ENCODE results near the gene PLXNA2. TPM values are rescaled to one million over a fixed set of nuclear protein-coding genes. Genes with fewer than 3 reads are reported as not detected.

Gene PLXNA2
- total RNA-seq, 1 donor from 2014 or later, result 0.07 TPM

- H3K27me3 Mint-ChIP-seq (ENCODE audit: low read depth), result peaks cover 2% of the 10 kb centered on the region
- DNase-seq (ENCODE audit: low spot score), result no peak
- no peaks in the 10 kb centered on the region for H3K36me3 Mint-ChIP-seq (ENCODE audit: low read depth)
- intact Hi-C loops (cut with micrococcal nuclease), result no loop called here
- peaks cover 15% of the 10 kb centered on the region for H3K4me1 Mint-ChIP-seq (ENCODE audit: low read depth)
- H3K9me3 Mint-ChIP-seq, result no peaks in the 10 kb centered on the region
- no peak overlapping the region for H3K4me3 Mint-ChIP-seq (ENCODE audit: low read depth)
- H3K27ac Mint-ChIP-seq, result no peak overlapping the region
Measured at GRCh38 chr1:208084764-208085163, 159.4 kb downstream of the PLXNA2 start.

GRCh38 chr1:208084220-208084619, 160.0 kb downstream of the PLXNA2 start:
- H3K4me1 Mint-ChIP-seq (ENCODE audit: low read depth), result peaks cover 15% of the 10 kb centered on the region
- H3K27ac Mint-ChIP-seq, result no peak overlapping the region
- no peaks in the 10 kb centered on the region for H3K9me3 Mint-ChIP-seq
- no peaks in the 10 kb centered on the region for H3K36me3 Mint-ChIP-seq (ENCODE audit: low read depth)
- intact Hi-C loops (cut with micrococcal nuclease), result no loop called here
- H3K4me3 Mint-ChIP-seq (ENCODE audit: low read depth), result no peak overlapping the region
- H3K27me3 Mint-ChIP-seq (ENCODE audit: low read depth), result peaks cover 2% of the 10 kb centered on the region
- DNase-seq (ENCODE audit: low spot score), result no peak

GRCh38 chr1:208083715-208084085, 160.5 kb downstream of the PLXNA2 start:
- Mint-ChIP-seq H3K4me3 (ENCODE audit: low read depth) (no peak overlapping the region), H3K4me1 (ENCODE audit: low read depth) (peaks cover 15% of the 10 kb centered on the region), H3K27me3 (ENCODE audit: low read depth) (peaks cover 2% of the 10 kb centered on the region), H3K27ac (no peak overlapping the region), H3K36me3 (ENCODE audit: low read depth) (no peaks in the 10 kb centered on the region), H3K9me3 (no peaks in the 10 kb centered on the region)
- DNase-seq (ENCODE audit: low spot score), result no peak
- intact Hi-C loops (cut with micrococcal nuclease), result no loop called here

DNA sequence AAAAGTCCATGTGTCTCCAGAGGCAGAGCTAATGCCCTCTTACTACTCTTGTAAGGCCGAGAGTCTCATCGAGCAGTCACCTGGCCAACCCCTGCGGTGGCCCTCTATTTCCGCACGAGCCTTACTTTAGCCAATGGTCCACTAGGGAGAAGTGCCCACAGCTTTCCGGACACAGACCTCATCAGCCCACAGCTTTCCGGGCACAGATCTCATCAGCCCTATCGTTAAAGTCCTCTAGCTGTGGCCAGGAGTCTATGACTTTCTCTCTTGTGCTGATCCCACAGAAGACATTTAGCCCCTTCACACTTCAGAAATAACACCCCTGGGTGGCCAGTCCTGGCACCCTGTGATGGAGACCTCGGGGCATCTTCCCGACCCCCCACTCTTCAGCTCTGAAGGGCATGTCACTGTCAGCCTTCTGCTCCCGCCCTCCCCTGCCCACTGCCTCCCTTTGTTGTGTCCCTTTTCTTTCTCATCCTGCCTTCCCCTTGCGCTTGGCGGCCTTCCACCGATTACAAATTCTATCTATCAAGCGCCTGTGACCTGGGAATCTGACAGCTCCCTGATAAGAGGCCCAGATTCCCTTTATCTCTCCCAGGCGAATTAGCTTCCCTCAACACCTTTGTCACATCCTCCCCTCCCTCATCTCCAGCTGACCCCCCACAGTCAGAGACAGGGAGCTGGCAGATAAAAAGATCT, 161.0 kb downstream of the PLXNA2 start:
- peaks cover 15% of the 10 kb centered on the region for H3K4me1 Mint-ChIP-seq (ENCODE audit: low read depth)
- no peaks in the 10 kb centered on the region for H3K36me3 Mint-ChIP-seq (ENCODE audit: low read depth)
- no peaks in the 10 kb centered on the region for H3K9me3 Mint-ChIP-seq
- H3K4me3 Mint-ChIP-seq (ENCODE audit: low read depth), result no peak overlapping the region
- peaks cover 2% of the 10 kb centered on the region for H3K27me3 Mint-ChIP-seq (ENCODE audit: low read depth)
- intact Hi-C loops (cut with micrococcal nuclease), result no loop called here
- DNase-seq (ENCODE audit: low spot score), result no peak
- no peak overlapping the region for H3K27ac Mint-ChIP-seq

- Mint-ChIP-seq H3K4me3 (ENCODE audit: low read depth) (no peak overlapping the region), H3K4me1 (ENCODE audit: low read depth) (peaks cover 14% of the 10 kb centered on the region), H3K9me3 (no peaks in the 10 kb centered on the region), H3K36me3 (ENCODE audit: low read depth) (no peaks in the 10 kb centered on the region), H3K27me3 (ENCODE audit: low read depth) (peaks cover 4% of the 10 kb centered on the region), H3K27ac (no peak overlapping the region)
- intact Hi-C loops (cut with micrococcal nuclease), result no loop called here
- DNase-seq (ENCODE audit: low spot score), result no peak
Measured at GRCh38 chr1:208081972-208082371, 162.2 kb downstream of the PLXNA2 start.

- Mint-ChIP-seq H3K4me3 (ENCODE audit: low read depth) (no peak overlapping the region), H3K4me1 (ENCODE audit: low read depth) (peaks cover under 1% of the 10 kb centered on the region), H3K27ac (no peak overlapping the region), H3K9me3 (no peaks in the 10 kb centered on the region), H3K36me3 (ENCODE audit: low read depth) (no peaks in the 10 kb centered on the region), H3K27me3 (ENCODE audit: low read depth) (peaks cover 5% of the 10 kb centered on the region)
- intact Hi-C loops (cut with micrococcal nuclease), result no loop called here
- no peak for DNase-seq (ENCODE audit: low spot score)
Measured at GRCh38 chr1:208080396-208081286, 163.5 kb downstream of the PLXNA2 start.

DNA sequence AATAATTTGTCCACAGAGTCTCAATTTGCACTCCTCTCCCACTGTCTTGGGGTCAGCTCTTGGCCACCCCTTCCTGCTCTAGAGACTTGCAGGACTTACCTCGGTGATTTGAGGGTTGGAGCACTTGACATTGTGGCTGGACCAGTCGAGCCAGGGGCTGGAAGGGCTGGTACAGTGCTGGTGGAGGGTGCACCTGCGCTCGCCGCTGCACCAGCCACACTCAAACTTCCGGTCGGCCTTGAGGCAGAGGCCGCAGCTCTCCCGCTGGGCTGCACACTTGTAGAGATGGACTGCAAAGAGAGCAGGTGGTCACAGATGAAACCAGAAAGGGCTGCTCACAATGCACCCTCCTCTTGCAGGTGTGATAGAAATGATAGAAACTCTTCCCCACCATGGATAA, 165.0 kb downstream of the PLXNA2 start:
- Mint-ChIP-seq H3K9me3 (no peaks in the 10 kb centered on the region), H3K27ac (no peak overlapping the region), H3K4me3 (ENCODE audit: low read depth) (no peak overlapping the region), H3K27me3 (ENCODE audit: low read depth) (peaks cover 7% of the 10 kb centered on the region), H3K36me3 (ENCODE audit: low read depth) (no peaks in the 10 kb centered on the region), H3K4me1 (ENCODE audit: low read depth) (no peaks in the 10 kb centered on the region)
- intact Hi-C loops (cut with micrococcal nuclease), result no loop called here
- DNase-seq (ENCODE audit: low spot score), result no peak

GRCh38 chr1:208078752-208079151, 165.4 kb downstream of the PLXNA2 start:
- H3K4me1 Mint-ChIP-seq (ENCODE audit: low read depth), result no peaks in the 10 kb centered on the region
- DNase-seq (ENCODE audit: low spot score), result no peak
- intact Hi-C loops (cut with micrococcal nuclease), result no loop called here

DNA sequence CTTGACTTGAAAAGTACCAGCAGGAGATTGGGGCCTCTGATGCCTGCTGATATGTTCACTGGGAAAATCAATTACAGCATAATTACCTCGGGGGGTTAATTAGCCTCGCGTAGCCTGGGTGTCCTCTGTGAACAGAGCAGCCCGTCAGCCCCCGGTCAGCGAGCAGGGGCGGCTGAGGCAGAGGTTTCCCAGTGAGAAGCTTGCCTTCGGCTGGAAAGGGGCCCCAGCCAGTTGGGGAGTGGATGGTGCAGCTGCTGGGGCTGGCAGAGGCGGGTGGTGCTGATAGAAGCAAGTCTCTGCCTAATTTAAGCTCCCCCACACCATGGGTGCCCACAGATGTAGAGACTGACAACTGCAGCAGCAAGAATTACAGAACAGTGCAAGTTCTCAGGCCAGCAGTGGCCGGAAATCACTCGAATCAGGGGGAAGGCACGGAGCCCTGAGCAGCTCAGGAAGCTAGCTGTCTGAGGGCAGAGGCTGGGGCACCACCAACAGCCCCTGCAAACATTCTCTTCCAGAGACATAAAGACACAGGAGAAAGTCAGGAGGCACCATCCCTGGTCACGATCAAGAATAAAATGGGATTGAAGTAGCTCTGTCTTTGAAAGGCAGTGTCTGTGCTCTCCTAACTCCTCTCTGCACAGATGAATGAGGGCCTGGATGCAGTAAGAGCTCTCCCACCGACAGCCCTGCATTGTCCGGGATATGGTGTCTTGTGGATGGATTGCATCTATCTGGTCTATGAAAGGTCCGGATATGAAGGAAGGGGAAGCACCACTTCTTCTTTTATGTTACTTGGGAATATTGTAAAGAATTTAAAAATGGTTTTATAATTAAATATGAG, 166.7 kb downstream of the PLXNA2 start:
- Mint-ChIP-seq H3K27ac (no peak overlapping the region), H3K36me3 (ENCODE audit: low read depth) (no peaks in the 10 kb centered on the region), H3K9me3 (no peaks in the 10 kb centered on the region), H3K4me3 (ENCODE audit: low read depth) (no peak overlapping the region), H3K4me1 (ENCODE audit: low read depth) (no peaks in the 10 kb centered on the region), H3K27me3 (ENCODE audit: low read depth) (peaks cover 7% of the 10 kb centered on the region)
- DNase-seq (ENCODE audit: low spot score), result no peak
- intact Hi-C loops (cut with micrococcal nuclease), result no loop called here

More at GRCh38 chr1:208078752-208079151, 165.4 kb downstream of the PLXNA2 start:
- Mint-ChIP-seq H3K27me3 (ENCODE audit: low read depth) (peaks cover 7% of the 10 kb centered on the region), H3K4me3 (ENCODE audit: low read depth) (no peak overlapping the region), H3K27ac (no peak overlapping the region), H3K9me3 (no peaks in the 10 kb centered on the region), H3K36me3 (ENCODE audit: low read depth) (no peaks in the 10 kb centered on the region)

- peaks cover 10% of the 10 kb centered on the region for H3K27me3 Mint-ChIP-seq (ENCODE audit: low read depth)
- H3K9me3 Mint-ChIP-seq, result no peaks in the 10 kb centered on the region
- intact Hi-C loops (cut with micrococcal nuclease), result no loop called here
- H3K36me3 Mint-ChIP-seq (ENCODE audit: low read depth), result no peaks in the 10 kb centered on the region
- H3K27ac Mint-ChIP-seq, result no peak overlapping the region
- no peaks in the 10 kb centered on the region for H3K4me1 Mint-ChIP-seq (ENCODE audit: low read depth)
- DNase-seq (ENCODE audit: low spot score), result no peak
- no peak overlapping the region for H3K4me3 Mint-ChIP-seq (ENCODE audit: low read depth)
Measured at GRCh38 chr1:208074353-208074752, 169.8 kb downstream of the PLXNA2 start.

DNA sequence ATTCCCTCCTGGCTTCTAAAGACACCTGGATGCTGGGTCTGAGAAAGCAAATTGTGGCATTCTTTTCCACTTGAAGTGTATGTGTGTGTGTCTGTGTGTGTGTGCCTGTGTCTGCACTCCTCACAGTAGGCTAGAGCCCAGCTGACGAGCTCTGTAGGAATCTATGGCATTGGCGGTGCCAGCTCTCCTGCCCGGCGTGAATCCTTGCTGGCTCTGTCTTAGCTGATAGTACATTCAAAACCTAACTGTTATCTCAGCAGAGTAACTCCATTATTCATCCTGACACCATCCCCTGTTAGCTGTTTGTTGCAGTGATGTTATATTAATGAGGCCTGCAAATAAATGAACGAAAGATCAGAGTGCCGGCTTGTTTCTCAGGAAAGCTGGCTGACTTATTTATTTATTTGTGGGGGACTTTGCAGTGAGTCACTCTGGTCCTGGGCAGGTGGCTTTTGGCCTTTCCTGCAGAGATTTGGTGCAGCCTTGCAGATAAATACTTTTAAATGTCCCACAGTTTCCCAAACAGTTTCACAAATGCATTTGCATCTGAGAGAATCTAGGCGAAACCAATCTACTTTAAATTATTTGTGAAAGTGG, 172.7 kb downstream of the PLXNA2 start:
- DNase-seq (ENCODE audit: low spot score), result no peak
- Mint-ChIP-seq H3K27me3 (ENCODE audit: low read depth) (peaks cover 11% of the 10 kb centered on the region), H3K36me3 (ENCODE audit: low read depth) (no peaks in the 10 kb centered on the region), H3K4me3 (ENCODE audit: low read depth) (no peak overlapping the region), H3K4me1 (ENCODE audit: low read depth) (no peaks in the 10 kb centered on the region), H3K9me3 (no peaks in the 10 kb centered on the region), H3K27ac (no peak overlapping the region)
- intact Hi-C loops (cut with micrococcal nuclease), result no loop called here

DNA sequence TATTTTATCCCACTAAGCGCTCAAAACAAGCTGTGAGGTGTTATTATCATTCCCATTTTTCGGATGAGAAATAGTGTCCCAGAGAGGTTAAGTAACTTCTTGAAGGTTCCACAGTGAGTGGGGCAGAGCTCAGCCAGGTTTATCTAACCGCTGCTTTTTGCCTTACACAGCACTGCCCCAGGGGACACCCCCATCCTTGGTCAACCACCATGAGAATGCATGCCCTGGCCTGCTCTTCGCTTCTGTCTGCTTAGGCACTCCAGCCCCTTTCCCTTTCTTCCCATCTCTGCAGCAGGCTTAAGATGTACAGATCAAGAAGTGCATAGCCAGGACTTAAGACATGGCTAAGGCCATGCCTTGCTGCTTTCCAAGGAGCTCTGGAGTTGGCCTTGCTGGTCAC, 174.3 kb downstream of the PLXNA2 start:
- peaks cover 3% of the 10 kb centered on the region for H3K4me1 Mint-ChIP-seq (ENCODE audit: low read depth)
- peaks cover 8% of the 10 kb centered on the region for H3K27me3 Mint-ChIP-seq (ENCODE audit: low read depth)
- no peaks in the 10 kb centered on the region for H3K36me3 Mint-ChIP-seq (ENCODE audit: low read depth)
- H3K27ac Mint-ChIP-seq, result no peak overlapping the region
- intact Hi-C loops (cut with micrococcal nuclease), result no loop called here
- no peak for DNase-seq (ENCODE audit: low spot score)
- no peak overlapping the region for H3K4me3 Mint-ChIP-seq (ENCODE audit: low read depth)
- H3K9me3 Mint-ChIP-seq, result no peaks in the 10 kb centered on the region
